ENCODE measurements around the gene MAP2K5.

- TF ChIP-seq, protein P1, sequence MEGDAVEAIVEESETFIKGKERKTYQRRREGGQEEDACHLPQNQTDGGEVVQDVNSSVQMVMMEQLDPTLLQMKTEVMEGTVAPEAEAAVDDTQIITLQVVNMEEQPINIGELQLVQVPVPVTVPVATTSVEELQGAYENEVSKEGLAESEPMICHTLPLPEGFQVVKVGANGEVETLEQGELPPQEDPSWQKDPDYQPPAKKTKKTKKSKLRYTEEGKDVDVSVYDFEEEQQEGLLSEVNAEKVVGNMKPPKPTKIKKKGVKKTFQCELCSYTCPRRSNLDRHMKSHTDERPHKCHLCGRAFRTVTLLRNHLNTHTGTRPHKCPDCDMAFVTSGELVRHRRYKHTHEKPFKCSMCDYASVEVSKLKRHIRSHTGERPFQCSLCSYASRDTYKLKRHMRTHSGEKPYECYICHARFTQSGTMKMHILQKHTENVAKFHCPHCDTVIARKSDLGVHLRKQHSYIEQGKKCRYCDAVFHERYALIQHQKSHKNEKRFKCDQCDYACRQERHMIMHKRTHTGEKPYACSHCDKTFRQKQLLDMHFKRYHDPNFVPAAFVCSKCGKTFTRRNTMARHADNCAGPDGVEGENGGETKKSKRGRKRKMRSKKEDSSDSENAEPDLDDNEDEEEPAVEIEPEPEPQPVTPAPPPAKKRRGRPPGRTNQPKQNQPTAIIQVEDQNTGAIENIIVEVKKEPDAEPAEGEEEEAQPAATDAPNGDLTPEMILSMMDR (IDR thresholded peaks at IDR 0.05): no peak
- no peak for TF ChIP-seq POLR2A (IDR thresholded peaks at IDR 0.05)
Measured at GRCh38 chr15:67828969-67829646, 286.6 kb downstream of the MAP2K5 start.
